ENCODE measurements around the gene SRRM4.

- no peak for TF ChIP-seq ATF2 (IDR thresholded peaks at IDR 0.05; ENCODE audit: low read length)
- TF ChIP-seq EZH2 (IDR thresholded peaks at IDR 0.05; ENCODE audit: borderline replicate concordance, control insufficient read depth, low read depth, low read length): no peak
- no peak for TF ChIP-seq TARDBP (IDR thresholded peaks at IDR 0.05; ENCODE audit: borderline replicate concordance)
- no peak for TF ChIP-seq CBX3 (IDR thresholded peaks at IDR 0.05; ENCODE audit: borderline replicate concordance, low read depth)
- TF ChIP-seq RAD21 (IDR thresholded peaks at IDR 0.05; ENCODE audit: insufficient read depth, low read depth, low read length): no peak
- no peak for TF ChIP-seq YY1 (IDR thresholded peaks at IDR 0.05; ENCODE audit: low read depth, low read length)
- no peak for TF ChIP-seq POLR2A (IDR thresholded peaks at IDR 0.05; ENCODE audit: low read depth, low read length)
- no peak for TF ChIP-seq NFYA (IDR thresholded peaks at IDR 0.05; ENCODE audit: borderline replicate concordance, low read depth, low read length)
- TF ChIP-seq CTCF (IDR thresholded peaks at IDR 0.05 in 2 of 3, conservative IDR thresholded peaks at IDR 0.05 in 1 of 3; ENCODE audit: control insufficient read depth in 2 of 3, extremely low read depth in 1 of 3, insufficient read depth in 1 of 3, low read depth in 3 of 3, low read length in 3 of 3): no peak
- no peak for TF ChIP-seq EP300 (IDR thresholded peaks at IDR 0.05; ENCODE audit: borderline replicate concordance in 1 of 2, control insufficient read depth in 1 of 2, low read depth in 2 of 2, low read length in 2 of 2)
These were observed 33.0 kb downstream of the SRRM4 start for GRCh38 chr12:119014368-119014767.
